Suprapubic skin (tissue), 4 donors: ENCODE results near the gene LBHD2. TPM values are rescaled to one million over a fixed set of nuclear protein-coding genes. Genes with fewer than 3 reads are reported as not detected.

Experiments
- DNase-seq, 2 donors: peaks; one replicate each; pipeline ENCODE4 v3.0.0-alpha.2; 2019; ENCODE audit warnings: low spot score in 2 of 2
- H3K27ac ChIP-seq: fragments of 200-600 bp; sonication (generic); one replicate; pipeline ENCODE4 v1.5.1; 2019
- H3K27me3 ChIP-seq: fragments of 200-600 bp; sonication (generic); one replicate; pipeline ENCODE4 v1.5.1; 2019
- H3K36me3 ChIP-seq: fragments of 200-600 bp; sonication (generic); one replicate; pipeline ENCODE4 v1.5.1; 2019
- H3K4me1 ChIP-seq: fragments of 200-600 bp; sonication (generic); one replicate; pipeline ENCODE4 v1.5.1; 2019
- H3K4me3 ChIP-seq: fragments of 200-600 bp; sonication (generic); one replicate; pipeline ENCODE4 v1.5.1; 2019; ENCODE audit warnings: mild to moderate bottlenecking
- H3K9me3 ChIP-seq: fragments of 200-600 bp; sonication (generic); one replicate; pipeline ENCODE4 v1.5.1; 2019
- CTCF ChIP-seq, 2 donors: fragments of 200-600 bp in 1 of 2; fragments of 450-650 bp in 1 of 2; sonication (generic) in 1 of 2; IDR thresholded peaks; one replicate each; pipeline ENCODE4 v1.5.1; 2016 to 2019; ENCODE audit warnings: antibody characterized with exemption in 2 of 2, mild to moderate bottlenecking in 1 of 2, moderate library complexity in 1 of 2
- EP300 ChIP-seq: sonication (generic); formaldehyde crosslinking; IDR thresholded peaks from one replicate; pipeline ENCODE4 v1.6.1; 2017; ENCODE audit warnings: antibody characterized with exemption
- POLR2A ChIP-seq, 2 donors: fragments of 450-650 bp; IDR thresholded peaks; one replicate each; pipeline ENCODE4 v1.6.1; 2017; ENCODE audit warnings: antibody characterized with exemption in 2 of 2, mild to moderate bottlenecking in 2 of 2, moderate library complexity in 2 of 2
- POLR2AphosphoS5 ChIP-seq, 3 donors: sonication (generic); formaldehyde crosslinking; IDR thresholded peaks; one replicate each; pipeline ENCODE4 v1.6.1; 2017; ENCODE audit warnings: antibody characterized with exemption in 3 of 3
- WGBS: methylation state at CpG from one replicate; pipeline ENCODE4 v1.1.5; 2018; 5-methylcytosine and 5-hydroxymethylcytosine counted together
- total RNA-seq, 4 donors: library from RNA; depleted of rRNA; stranded (reverse); fragments of >200 nt; gene quantifications; one replicate each; pipeline ENCODE4 v1.1.0, GENCODE V29; 2016

The LBHD2 gene
- total RNA-seq, 4 donors from 2014 or later, result not detected

- 68% methylated on average over 20 of the region's 20 CpGs for WGBS
- no peaks in the 10 kb centered on the region for H3K27me3 ChIP-seq
- H3K36me3 ChIP-seq, result peaks cover 44% of the 10 kb centered on the region
- peak overlapping the region; percentile 74 for H3K27ac ChIP-seq
- no peak for TF ChIP-seq POLR2AphosphoS5 (IDR thresholded peaks at IDR 0.05)
- TF ChIP-seq EP300, result no peak
- no peak for TF ChIP-seq POLR2A (IDR thresholded peaks at IDR 0.05)
- TF ChIP-seq CTCF (IDR thresholded peaks at IDR 0.05), result no peak
- peaks cover 39% of the 10 kb centered on the region for H3K4me1 ChIP-seq
- no peak for DNase-seq
- no peak overlapping the region for H3K4me3 ChIP-seq
- no peaks in the 10 kb centered on the region for H3K9me3 ChIP-seq
Observed at GRCh38 chr14:103136388-103137271, 52.6 kb downstream of the LBHD2 start.

- H3K27ac ChIP-seq, result peak overlapping the region; percentile 74
- WGBS, result 78% methylated on average over 14 of the region's 22 CpGs
Observed at GRCh38 chr14:103137689-103138300, 53.8 kb downstream of the LBHD2 start.

GRCh38 chr14:103138301-103139131 lies 54.5 kb downstream of the LBHD2 start:
- peak; percentile 65 to 82 for DNase-seq
- peaks cover 26% of the 10 kb centered on the region for H3K36me3 ChIP-seq
- H3K27ac ChIP-seq, result peak overlapping the region; percentile 52
- H3K9me3 ChIP-seq, result no peaks in the 10 kb centered on the region
- no peak for TF ChIP-seq POLR2A (IDR thresholded peaks at IDR 0.05)
- no peak for TF ChIP-seq CTCF (IDR thresholded peaks at IDR 0.05)
- no peak for TF ChIP-seq EP300
- no peak for TF ChIP-seq POLR2AphosphoS5 (IDR thresholded peaks at IDR 0.05)
- no peaks in the 10 kb centered on the region for H3K27me3 ChIP-seq
- peak overlapping the region; percentile 32 for H3K4me3 ChIP-seq
- 13% methylated on average over 20 of the region's 66 CpGs for WGBS
- H3K4me1 ChIP-seq, result peaks cover 39% of the 10 kb centered on the region

More at GRCh38 chr14:103137689-103138300, 53.8 kb downstream of the LBHD2 start:
- peaks cover 39% of the 10 kb centered on the region for H3K4me1 ChIP-seq
- TF ChIP-seq POLR2A (IDR thresholded peaks at IDR 0.05) (no peak), EP300 (no peak), CTCF (IDR thresholded peaks at IDR 0.05) (no peak), POLR2AphosphoS5 (IDR thresholded peaks at IDR 0.05) (no peak)
- no peaks in the 10 kb centered on the region for H3K27me3 ChIP-seq
- H3K36me3 ChIP-seq, result peaks cover 33% of the 10 kb centered on the region
- DNase-seq, result peak in 1 of 2 donors; percentile 61
- no peaks in the 10 kb centered on the region for H3K9me3 ChIP-seq
- no peak overlapping the region for H3K4me3 ChIP-seq

GRCh38 chr14:103139132-103140025 lies 55.4 kb downstream of the LBHD2 start:
- H3K4me3 ChIP-seq, result peak overlapping the region; percentile 32
- WGBS, result 71% methylated on average over 29 of the region's 29 CpGs

More at GRCh38 chr14:103139132-103140025, 55.4 kb downstream of the LBHD2 start:
- H3K27ac ChIP-seq, result peak overlapping the region; percentile 52
- TF ChIP-seq EP300 (no peak), CTCF (IDR thresholded peaks at IDR 0.05) (no peak), POLR2AphosphoS5 (IDR thresholded peaks at IDR 0.05) (no peak), POLR2A (IDR thresholded peaks at IDR 0.05) (no peak)
- peaks cover 17% of the 10 kb centered on the region for H3K36me3 ChIP-seq
- H3K9me3 ChIP-seq, result no peaks in the 10 kb centered on the region
- peaks cover 39% of the 10 kb centered on the region for H3K4me1 ChIP-seq
- no peak for DNase-seq
- no peaks in the 10 kb centered on the region for H3K27me3 ChIP-seq

Other genes with a start within 250 kb of the LBHD2 start
- 10 to 100 TPM; 10.6 to 11.8 (median 11.1) TPM for gene AMN, start 161.5 kb upstream of the LBHD2 start, total RNA-seq
- 100 to 1,000 TPM; 105 to 178 (median 107) TPM for gene CDC42BPB, start 26.7 kb upstream of the LBHD2 start, total RNA-seq
- 1 to 10 TPM in 1 of 4 donors, not detected in 3; 1.5 TPM for gene EXOC3L4, start 10.5 kb downstream of the LBHD2 start, total RNA-seq
- 10 to 100 TPM; 11.9 to 23.3 (median 16.4) TPM for gene TNFAIP2, start 39.3 kb downstream of the LBHD2 start, total RNA-seq